22Rv1 (cell line): ENCODE data around the gene ALPG.
"Not testable (repeated sequence)": the region's sequence is repeated elsewhere in the genome, so short reads cannot be mapped to it uniquely, and the experiment has no call there.

Source experiments
- H3K27ac ChIP-seq: fragments of 450-650 bp; 2 replicates; pipeline ENCODE4 v1.5.1; 2017
- ZFX ChIP-seq: fragments of 450-650 bp; IDR thresholded peaks from 2 replicates; pipeline ENCODE4 v1.6.1; 2017; ENCODE audit warnings: antibody characterized with exemption, borderline replicate concordance
- TF ChIP-seq, protein P1 (sequence below): fragments of 450-650 bp; IDR thresholded peaks from 2 replicates; pipeline ENCODE4 v1.5.1; 2017; ENCODE audit warnings: mild to moderate bottlenecking

The ALPG gene

DNA sequence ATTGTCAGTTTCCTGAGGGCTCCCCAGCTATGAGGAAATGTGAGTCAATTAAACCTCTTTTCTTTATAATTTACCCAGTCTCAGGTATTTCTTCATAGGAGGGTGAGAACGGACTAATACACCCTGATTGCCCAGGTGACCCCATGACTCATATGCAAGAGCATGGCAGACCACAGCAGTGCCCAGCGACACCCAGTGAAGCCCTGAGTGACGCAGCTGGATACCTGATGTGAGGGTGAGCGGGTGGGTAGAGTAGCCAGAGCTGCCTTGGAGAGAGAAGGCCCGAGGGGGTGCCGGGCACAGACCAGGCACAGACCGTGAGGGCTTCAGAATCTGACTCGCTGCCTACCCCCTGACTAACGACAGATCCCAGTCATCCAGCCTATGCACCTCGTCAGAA, 15.4 kb downstream of the ALPG start:
- TF ChIP-seq ZFX, result no peak
- TF ChIP-seq, protein P1, sequence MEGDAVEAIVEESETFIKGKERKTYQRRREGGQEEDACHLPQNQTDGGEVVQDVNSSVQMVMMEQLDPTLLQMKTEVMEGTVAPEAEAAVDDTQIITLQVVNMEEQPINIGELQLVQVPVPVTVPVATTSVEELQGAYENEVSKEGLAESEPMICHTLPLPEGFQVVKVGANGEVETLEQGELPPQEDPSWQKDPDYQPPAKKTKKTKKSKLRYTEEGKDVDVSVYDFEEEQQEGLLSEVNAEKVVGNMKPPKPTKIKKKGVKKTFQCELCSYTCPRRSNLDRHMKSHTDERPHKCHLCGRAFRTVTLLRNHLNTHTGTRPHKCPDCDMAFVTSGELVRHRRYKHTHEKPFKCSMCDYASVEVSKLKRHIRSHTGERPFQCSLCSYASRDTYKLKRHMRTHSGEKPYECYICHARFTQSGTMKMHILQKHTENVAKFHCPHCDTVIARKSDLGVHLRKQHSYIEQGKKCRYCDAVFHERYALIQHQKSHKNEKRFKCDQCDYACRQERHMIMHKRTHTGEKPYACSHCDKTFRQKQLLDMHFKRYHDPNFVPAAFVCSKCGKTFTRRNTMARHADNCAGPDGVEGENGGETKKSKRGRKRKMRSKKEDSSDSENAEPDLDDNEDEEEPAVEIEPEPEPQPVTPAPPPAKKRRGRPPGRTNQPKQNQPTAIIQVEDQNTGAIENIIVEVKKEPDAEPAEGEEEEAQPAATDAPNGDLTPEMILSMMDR, result no peak

DNA sequence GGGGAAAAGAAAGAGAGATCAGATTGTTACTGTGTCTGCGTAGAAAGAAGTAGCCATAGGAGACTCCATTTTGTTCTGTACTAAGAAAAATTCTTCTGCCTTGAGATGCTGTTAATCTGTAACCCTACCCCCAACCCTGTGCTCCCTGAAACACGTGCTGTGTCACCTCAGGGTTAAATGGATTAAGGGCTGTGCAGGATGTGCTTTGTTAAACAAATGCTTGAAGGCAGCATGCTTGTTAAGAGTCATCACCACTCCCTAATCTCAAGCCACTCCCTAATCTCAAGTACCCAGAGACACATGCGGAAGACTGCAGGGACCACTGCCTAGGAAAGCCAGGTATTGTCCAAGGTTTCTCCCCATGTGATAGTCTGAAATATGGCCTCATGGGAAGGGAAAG, 16.4 kb downstream of the ALPG start:
- not testable (repeated sequence) for H3K27ac ChIP-seq

More for the DNA sequence above, 15.4 kb downstream of the ALPG start:
- H3K27ac ChIP-seq, result no peak overlapping the region

DNA sequence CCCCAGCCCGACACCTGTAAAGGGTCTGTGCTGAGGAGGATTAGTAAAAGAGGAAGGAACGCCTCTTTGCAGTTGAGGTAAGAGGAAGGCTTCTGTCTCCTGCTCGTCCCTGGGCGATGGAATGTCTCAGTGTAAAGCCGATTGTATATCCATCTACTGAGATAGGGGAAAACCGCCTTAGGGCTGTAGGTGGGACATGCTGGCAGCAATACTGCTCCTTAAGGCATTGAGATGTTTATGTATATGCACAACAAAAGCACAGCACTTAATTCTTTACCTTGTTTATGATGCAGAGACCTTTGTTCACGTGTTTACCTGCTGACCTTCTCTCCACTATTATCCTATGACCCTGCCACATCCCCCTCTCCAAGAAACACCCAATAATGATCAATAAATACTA, 16.8 kb downstream of the ALPG start:
- H3K27ac ChIP-seq, result not testable (repeated sequence)

DNA sequence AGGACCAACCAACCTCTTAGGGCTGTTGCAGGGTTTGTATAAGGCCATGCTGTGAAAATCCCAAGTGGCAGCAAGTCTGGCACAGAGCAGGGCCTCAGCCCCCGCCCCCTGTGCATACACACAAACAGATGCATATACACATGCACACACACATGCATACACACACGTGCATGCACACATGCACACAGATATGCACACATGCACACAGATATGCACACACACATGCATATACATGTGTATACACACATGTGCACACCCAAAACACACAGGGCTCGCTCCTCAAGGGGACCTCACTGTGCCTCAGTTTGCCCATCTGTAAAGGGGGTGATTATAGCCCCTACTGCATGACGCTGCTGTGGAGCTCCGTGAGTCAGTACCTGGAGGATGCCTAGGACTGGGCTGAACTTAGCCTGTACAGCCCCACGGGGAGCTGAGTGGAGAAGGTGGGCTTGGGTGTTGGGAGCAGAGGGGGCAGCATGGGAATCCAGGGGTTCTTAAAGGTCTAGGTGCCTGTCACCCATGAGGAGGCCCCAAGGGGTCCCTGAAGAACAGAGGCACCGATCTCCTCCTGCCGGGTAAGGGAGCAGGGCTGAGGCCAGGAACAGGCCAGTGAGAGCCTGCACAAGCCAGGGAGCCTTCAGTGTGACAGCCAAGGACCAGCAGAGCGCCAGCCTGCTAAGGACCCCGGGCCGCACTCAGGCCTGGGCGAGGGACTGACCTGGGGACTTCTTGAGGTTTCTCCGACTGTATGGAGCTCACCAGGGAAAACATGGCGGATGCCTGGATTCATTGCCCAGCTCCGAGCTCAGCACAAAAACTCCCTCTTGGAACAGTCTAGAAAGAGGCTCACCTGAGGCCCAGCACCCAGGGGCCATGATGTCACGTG, 25.3 kb downstream of the ALPG start:
- no peak overlapping the region for H3K27ac ChIP-seq
- TF ChIP-seq, protein P1, result no peak
- TF ChIP-seq ZFX, result no peak

DNA sequence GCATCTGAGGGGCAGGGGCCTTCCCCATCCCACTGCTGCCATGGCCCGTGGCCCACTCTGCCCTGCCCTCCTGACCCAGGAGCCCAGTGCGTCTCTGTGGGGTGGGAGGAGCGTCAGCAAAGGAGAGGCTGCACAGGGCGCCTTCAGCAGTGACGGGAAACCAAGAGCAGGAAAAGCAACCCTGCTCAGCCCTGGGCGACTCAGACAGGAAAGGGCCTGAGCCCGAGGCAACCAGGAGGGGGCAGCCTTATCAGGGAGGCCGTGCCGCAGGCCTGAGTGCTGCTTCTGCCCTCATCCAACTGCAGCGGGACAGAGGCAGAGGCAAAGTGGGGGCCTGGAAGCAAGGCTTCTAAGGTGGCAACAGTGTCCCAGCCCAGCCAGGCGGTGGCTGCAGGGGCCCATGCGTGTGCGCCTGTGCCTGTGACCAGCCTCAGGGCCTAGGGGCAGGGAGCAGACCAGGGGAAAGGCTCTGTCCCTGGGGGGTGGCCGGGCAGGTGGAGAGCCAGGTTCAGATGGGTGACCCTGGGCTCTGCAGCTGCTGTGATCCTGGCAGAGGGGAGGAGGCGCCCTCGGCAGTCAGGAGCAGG, 26.0 kb downstream of the ALPG start:
- H3K27ac ChIP-seq, result no peak overlapping the region
- TF ChIP-seq, protein P1, result peak; percentile 15; the same call in 1 of the 2 replicates
- TF ChIP-seq ZFX, result no peak

DNA sequence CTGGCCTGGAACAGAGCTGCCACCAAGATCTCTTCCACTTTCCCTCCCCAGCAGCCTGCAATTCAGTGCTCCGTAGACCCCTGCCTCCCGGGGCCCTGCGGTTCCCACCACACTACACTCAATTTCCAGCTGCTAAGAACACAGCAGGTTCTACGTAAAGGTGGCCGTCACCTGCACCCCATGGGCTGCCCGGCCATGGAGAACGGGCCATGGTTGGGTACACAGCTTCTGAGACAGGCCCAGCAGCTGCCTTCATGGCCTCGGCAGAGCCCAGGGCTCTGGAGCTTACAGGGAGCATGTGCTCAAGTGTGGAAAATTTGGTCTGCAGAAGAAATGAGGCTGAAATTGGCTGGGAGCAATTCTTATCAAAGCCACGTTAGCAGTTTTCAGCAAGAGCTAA, 27.0 kb downstream of the ALPG start:
- not testable (repeated sequence) for H3K27ac ChIP-seq

DNA sequence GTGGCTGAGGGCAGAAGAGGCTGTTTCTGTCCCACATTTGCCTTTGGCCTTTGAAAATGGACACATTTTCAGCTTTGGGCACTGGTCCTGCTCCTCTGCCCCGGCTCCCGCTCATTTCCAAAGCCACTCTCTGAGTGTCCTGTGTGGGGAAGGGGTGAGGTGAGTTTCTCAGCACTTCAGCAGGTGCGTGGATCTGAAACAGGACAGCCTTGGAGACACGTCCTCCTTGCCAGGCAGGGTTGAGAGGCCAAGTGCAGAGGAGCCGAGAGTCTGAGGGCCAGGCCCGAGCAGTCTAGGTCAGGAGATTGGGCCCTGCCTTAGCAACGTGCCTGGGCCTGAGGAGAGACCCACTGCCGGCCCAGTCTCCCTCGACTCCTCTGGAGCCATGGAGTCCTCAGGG, 27.4 kb downstream of the ALPG start:
- TF ChIP-seq ZFX, result no peak
- TF ChIP-seq, protein P1, result no peak
- H3K27ac ChIP-seq, result no peak overlapping the region

DNA sequence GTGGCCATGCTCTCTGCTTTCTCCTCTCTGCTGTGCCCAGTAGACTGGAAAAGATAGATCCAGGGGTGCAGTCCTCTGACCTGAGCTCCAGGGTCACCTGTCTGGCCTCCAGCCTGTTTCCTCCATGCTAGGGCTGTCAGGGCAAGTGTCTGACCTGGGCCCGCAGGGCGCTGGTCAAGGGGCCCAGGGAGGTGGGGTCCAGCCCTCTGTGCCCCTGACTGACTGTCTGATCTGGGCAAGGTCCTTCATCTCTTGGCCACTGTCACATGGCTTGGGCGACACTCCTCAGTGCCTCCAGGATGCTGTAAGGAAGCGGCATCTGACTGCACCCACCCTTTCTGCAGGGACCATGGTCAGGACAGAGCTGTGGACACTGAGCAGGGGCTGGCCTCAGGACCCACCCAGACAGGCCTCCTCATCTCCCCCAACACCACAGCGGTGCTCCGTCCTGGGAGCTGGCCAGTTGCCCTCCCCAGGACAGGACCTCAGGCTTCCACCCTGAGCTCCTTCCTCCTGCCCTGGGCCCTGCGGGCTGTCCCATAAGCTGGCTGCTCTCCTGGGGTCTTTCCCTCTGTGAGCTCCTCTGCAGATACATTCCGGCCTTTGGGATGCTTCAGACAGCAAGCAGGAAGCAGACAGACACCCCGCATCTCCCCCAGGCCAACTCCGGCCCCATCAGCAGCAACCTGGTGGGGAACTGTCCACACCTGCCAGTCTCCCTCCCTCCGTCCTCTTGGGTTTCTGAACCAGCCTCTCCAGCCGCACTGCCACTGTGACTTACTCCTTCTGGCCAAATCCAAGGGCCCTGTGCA, 28.1 kb downstream of the ALPG start:
- no peak for TF ChIP-seq ZFX
- TF ChIP-seq, protein P1, result no peak
- no peak overlapping the region for H3K27ac ChIP-seq
